Measurements from ENCODE around the gene TEX13A.

The TEX13A gene

DNA sequence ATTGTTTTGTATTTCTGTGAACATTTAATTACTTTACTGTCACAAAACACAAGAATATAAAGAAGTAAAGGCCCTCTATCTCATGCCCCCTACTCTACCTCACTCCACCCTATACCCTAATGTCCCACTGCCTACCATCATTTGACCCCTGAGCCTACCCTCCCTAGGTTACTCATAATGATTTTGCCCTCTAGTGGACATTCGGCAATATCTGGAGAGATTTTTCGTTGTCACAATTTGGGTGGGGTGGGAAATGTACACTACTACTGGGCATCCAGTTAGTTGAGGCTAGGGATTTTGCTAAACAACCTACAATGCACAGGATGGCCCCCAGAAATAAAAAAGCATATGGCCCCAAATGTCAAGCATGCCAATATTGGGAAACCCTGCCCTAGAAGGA lies 10.2 kb downstream of the TEX13A start:
- H3K27me3 ChIP-seq (replicated peaks; ENCODE audit: control insufficient read depth, insufficient read depth, low read length) = no peaks in the 10 kb centered on the region
- TF ChIP-seq, protein P1, sequence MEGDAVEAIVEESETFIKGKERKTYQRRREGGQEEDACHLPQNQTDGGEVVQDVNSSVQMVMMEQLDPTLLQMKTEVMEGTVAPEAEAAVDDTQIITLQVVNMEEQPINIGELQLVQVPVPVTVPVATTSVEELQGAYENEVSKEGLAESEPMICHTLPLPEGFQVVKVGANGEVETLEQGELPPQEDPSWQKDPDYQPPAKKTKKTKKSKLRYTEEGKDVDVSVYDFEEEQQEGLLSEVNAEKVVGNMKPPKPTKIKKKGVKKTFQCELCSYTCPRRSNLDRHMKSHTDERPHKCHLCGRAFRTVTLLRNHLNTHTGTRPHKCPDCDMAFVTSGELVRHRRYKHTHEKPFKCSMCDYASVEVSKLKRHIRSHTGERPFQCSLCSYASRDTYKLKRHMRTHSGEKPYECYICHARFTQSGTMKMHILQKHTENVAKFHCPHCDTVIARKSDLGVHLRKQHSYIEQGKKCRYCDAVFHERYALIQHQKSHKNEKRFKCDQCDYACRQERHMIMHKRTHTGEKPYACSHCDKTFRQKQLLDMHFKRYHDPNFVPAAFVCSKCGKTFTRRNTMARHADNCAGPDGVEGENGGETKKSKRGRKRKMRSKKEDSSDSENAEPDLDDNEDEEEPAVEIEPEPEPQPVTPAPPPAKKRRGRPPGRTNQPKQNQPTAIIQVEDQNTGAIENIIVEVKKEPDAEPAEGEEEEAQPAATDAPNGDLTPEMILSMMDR (IDR thresholded peaks at IDR 0.05; ENCODE audit: insufficient read depth, low read length, poor library complexity, severe bottlenecking) = peak; percentile 2
- no peak overlapping the region for H3K4me3 ChIP-seq (replicated peaks; ENCODE audit: low read depth, low read length)
- H3K36me3 ChIP-seq (ENCODE audit: control insufficient read depth, insufficient read depth, low read length) = no peaks in the 10 kb centered on the region
- no peak for DNase-seq (ENCODE audit: extremely low read depth, insufficient read length)

DNA sequence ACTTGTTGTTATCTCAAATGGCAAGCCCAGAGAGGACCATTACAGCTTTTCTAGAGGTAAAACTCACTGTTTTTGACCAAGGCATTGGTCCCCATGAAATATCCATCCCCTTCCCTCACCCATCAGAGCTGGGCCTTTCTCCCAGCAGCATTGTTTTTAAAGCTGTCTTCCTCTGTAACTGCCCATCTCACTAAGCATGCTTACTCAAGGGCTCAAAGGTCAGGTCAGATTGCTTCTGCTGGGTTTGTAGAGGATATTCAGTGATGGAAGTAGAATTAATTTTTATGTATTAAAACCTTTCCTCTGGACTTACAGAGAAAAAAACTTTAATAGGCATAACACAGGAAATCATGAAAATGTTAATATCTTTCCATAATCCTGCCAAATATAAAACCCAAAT lies 11.1 kb downstream of the TEX13A start:
- Histone ChIP-seq H3K27me3 (replicated peaks; ENCODE audit: control insufficient read depth, insufficient read depth, low read length) (no peaks in the 10 kb centered on the region), H3K4me3 (replicated peaks; ENCODE audit: low read depth, low read length) (no peak overlapping the region), H3K36me3 (ENCODE audit: control insufficient read depth, insufficient read depth, low read length) (no peaks in the 10 kb centered on the region)
- no peak for DNase-seq (ENCODE audit: extremely low read depth, insufficient read length)
- TF ChIP-seq, protein P1 (IDR thresholded peaks at IDR 0.05; ENCODE audit: insufficient read depth, low read length, poor library complexity, severe bottlenecking) = no peak

DNA sequence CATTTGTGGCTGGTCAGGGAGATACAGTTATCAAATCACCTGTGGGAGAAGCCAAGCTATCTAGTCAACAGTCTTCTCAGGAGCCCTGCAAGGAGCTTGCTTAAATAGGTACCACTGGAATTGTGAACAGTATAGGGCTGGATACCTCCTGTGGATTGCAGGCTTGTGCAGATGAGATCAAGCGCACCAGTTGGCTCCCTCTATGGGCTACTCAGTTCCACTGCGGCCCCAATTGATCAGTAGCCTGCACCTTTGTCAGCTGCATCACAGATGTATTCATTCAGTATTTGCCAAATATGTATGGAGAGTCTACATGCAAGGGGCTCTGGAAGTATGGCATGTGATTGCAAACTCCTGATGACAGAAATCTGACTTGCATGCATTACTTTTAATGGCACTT lies 28.6 kb downstream of the TEX13A start:
- DNase-seq (ENCODE audit: extremely low read depth, insufficient read length) = no peak
- H3K4me3 ChIP-seq (replicated peaks; ENCODE audit: low read depth, low read length) = no peak overlapping the region
- TF ChIP-seq, protein P1 (IDR thresholded peaks at IDR 0.05; ENCODE audit: insufficient read depth, low read length, poor library complexity, severe bottlenecking) = peak; percentile 66

DNA sequence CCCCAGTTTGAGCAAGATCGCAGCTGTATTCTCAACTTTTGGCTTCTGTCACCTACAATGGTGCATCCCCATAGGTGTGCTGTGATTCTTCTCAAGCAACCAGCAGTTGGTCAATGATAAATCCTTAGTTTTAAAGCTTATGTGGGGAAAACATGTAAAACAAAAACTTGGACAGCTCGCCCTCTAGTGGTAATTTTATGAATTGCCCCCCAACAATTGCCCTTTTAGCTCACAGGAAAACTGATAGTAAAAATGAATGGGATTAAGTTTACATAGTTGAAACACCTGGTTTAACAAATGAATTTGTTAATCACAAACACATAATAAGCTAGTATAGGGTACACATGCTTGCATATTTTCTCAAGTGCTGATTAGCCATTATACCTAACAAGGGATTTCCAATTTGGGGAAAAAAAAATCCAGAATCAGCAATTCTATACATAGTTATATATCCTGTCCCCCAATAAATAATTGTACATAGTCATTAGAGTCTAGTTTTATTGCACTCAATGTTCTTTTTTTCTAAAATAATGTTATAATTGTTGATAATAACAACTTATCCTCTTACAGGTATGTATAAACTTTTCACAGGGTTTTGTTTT lies 30.1 kb downstream of the TEX13A start:
- Histone ChIP-seq H3K27me3 (replicated peaks; ENCODE audit: control insufficient read depth, insufficient read depth, low read length) (no peaks in the 10 kb centered on the region), H3K4me3 (replicated peaks; ENCODE audit: low read depth, low read length) (no peak overlapping the region), H3K36me3 (ENCODE audit: control insufficient read depth, insufficient read depth, low read length) (no peaks in the 10 kb centered on the region)
- no peak for DNase-seq (ENCODE audit: extremely low read depth, insufficient read length)
- TF ChIP-seq, protein P1 (IDR thresholded peaks at IDR 0.05; ENCODE audit: insufficient read depth, low read length, poor library complexity, severe bottlenecking) = peak; percentile 81

More for the DNA sequence above, 28.6 kb downstream of the TEX13A start:
- no peaks in the 10 kb centered on the region for H3K27me3 ChIP-seq (replicated peaks; ENCODE audit: control insufficient read depth, insufficient read depth, low read length)
- no peaks in the 10 kb centered on the region for H3K36me3 ChIP-seq (ENCODE audit: control insufficient read depth, insufficient read depth, low read length)

DNA sequence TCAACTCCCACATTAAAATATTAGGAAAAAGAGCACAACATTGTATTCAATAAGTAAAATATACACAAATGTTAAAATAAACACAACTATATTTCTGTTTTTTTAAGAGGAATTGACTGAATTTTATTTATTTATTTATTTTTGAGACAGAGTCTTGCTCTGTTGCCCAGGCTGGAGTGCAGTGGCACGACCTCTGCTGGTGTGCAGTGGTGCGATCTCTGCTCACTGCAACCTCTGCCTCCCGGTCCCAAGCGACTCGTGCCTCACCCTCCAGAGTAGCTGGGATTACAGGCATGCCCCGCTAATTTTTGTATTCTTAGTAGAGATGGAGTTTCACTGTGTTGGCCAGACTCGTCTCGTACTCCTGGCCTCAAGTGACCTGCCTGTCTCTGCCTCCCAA lies 31.4 kb downstream of the TEX13A start:
- DNase-seq (ENCODE audit: extremely low read depth, insufficient read length) = no peak

More for the DNA sequence above, 31.4 kb downstream of the TEX13A start:
- Histone ChIP-seq H3K4me3 (replicated peaks; ENCODE audit: low read depth, low read length) (no peak overlapping the region), H3K36me3 (ENCODE audit: control insufficient read depth, insufficient read depth, low read length) (no peaks in the 10 kb centered on the region), H3K27me3 (replicated peaks; ENCODE audit: control insufficient read depth, insufficient read depth, low read length) (no peaks in the 10 kb centered on the region)
- TF ChIP-seq, protein P1 (IDR thresholded peaks at IDR 0.05; ENCODE audit: insufficient read depth, low read length, poor library complexity, severe bottlenecking) = no peak
